Smooth muscle cell (in vitro differentiated cells): Measurements from ENCODE around the gene MAD1L1. TPM values are rescaled to one million over a fixed set of nuclear protein-coding genes. Genes with fewer than 3 reads are reported as not detected.

Experiments used
- DNase-seq: peaks from one replicate; lab custom pipeline; 2025; ENCODE audit not compliant: unreplicated experiment; lab: John Stamatoyannopoulos, UW
- H2AFZ ChIP-seq: fragments of 200-600 bp; sonication (generic); 2 replicates; pipeline ENCODE4 v1.6.0; 2016; ENCODE audit warnings: antibody characterized with exemption, low read depth, mild to moderate bottlenecking
- H3F3A ChIP-seq: fragments of 200-600 bp; sonication (generic); 2 replicates; pipeline ENCODE4 v1.6.0; 2017; ENCODE audit warnings: antibody characterized with exemption, low read depth
- H3K27ac ChIP-seq: fragments of 200-600 bp; sonication (generic); 2 replicates; pipeline ENCODE4 v1.5.1; 2016; ENCODE audit warnings: low read depth, mild to moderate bottlenecking
- H3K27me3 ChIP-seq: fragments of 200-600 bp; sonication (generic); 2 replicates; pipeline ENCODE4 v1.6.1; 2016; ENCODE audit warnings: low read depth, mild to moderate bottlenecking
- H3K36me3 ChIP-seq: fragments of 200-600 bp; sonication (generic); 2 replicates; pipeline ENCODE4 v1.5.1; 2016; ENCODE audit warnings: low read depth
- H3K4me1 ChIP-seq: fragments of 200-600 bp; sonication (generic); 2 replicates; pipeline ENCODE4 v1.5.1; 2016; ENCODE audit warnings: low read depth
- H3K4me2 ChIP-seq: fragments of 200-600 bp; sonication (generic); 2 replicates; pipeline ENCODE4 v1.6.0; 2016; ENCODE audit warnings: mild to moderate bottlenecking
- H3K4me3 ChIP-seq: fragments of 200-600 bp; sonication (generic); 2 replicates; pipeline ENCODE4 v1.5.1; 2016; ENCODE audit warnings: mild to moderate bottlenecking
- H3K79me2 ChIP-seq: fragments of 200-600 bp; sonication (generic); 2 replicates; pipeline ENCODE4 v1.6.0; 2016; ENCODE audit warnings: low read depth, mild to moderate bottlenecking
- H3K9ac ChIP-seq: fragments of 200-600 bp; sonication (generic); 2 replicates; pipeline ENCODE4 v1.6.0; 2016; ENCODE audit warnings: low read depth
- H3K9me3 ChIP-seq: fragments of 200-600 bp; sonication (generic); replicated peaks from 2 replicates; pipeline ENCODE4 v1.5.1; 2016; ENCODE audit warnings: low read depth
- H4K20me1 ChIP-seq: fragments of 200-600 bp; sonication (generic); 2 replicates; pipeline ENCODE4 v1.6.0; 2016; ENCODE audit warnings: low read depth
- WGBS: methylation state at CpG from one replicate; pipeline ENCODE4 v1.1.7; 2016; ENCODE audit warnings: low lambda C conversion rate; 5-methylcytosine and 5-hydroxymethylcytosine counted together
- polyA plus RNA-seq: library from polyadenylated mRNA; unstranded; fragments of >200 nt; fragmentation: Nextera tagmentation; extraction: Ambion mirVana; gene quantifications from 2 replicates; pipeline ENCODE4 v1.2.1, GENCODE V29; 2016
- total RNA-seq: library from RNA; depleted of rRNA; stranded (reverse); fragments of >200 nt; gene quantifications from 2 replicates; pipeline ENCODE4 v1.2.3, GENCODE V29; 2014
- TF ChIP-seq, protein P1 (sequence below): fragments of 200-600 bp; sonication (generic); IDR thresholded peaks from 2 replicates; pipeline ENCODE4 v1.5.1; 2017; ENCODE audit warnings: borderline replicate concordance, mild to moderate bottlenecking, antibody characterized with exemption; ENCODE audit not compliant: insufficient read depth, poor library complexity, severe bottlenecking

MAD1L1 gene
- total and polyA plus RNA-seq, 2 experiments from 2014 or later: 33.4 to 60.7 TPM

DNA sequence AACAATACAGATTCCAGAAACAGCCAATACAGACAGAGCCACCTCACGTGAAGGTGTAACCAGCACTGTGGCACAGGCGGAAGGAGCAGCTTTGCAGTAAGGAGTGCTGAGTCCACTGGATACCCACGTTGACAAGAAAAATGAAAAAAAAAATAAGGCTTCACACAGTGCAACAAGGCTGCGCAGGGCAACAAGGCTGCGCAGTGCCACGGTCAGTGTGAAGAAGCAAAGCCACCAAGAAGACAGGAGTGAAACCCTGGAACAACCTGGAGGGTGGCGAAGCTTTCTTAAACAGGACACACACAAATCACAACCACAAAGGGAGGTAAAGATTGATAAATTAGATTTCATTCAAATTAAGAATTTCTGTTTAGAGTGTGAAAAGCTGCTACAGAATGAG, 204.0 kb downstream of the MAD1L1 start:
- Histone ChIP-seq H3K9ac (no peak overlapping the region), H3K4me3 (no peak overlapping the region), H3K27me3 (no peaks in the 10 kb centered on the region), H2AFZ (no peak overlapping the region), H3F3A (no peaks in the 10 kb centered on the region), H4K20me1 (peaks cover 16% of the 10 kb centered on the region), H3K79me2 (peaks cover 5% of the 10 kb centered on the region), H3K36me3 (no peaks in the 10 kb centered on the region), H3K4me2 (no peak overlapping the region), H3K4me1 (no peaks in the 10 kb centered on the region), H3K27ac (no peak overlapping the region), H3K9me3 (peaks cover 14% of the 10 kb centered on the region)
- WGBS: 98% methylated on average over 7 of the region's 7 CpGs
- DNase-seq: no peak
- TF ChIP-seq, protein P1, sequence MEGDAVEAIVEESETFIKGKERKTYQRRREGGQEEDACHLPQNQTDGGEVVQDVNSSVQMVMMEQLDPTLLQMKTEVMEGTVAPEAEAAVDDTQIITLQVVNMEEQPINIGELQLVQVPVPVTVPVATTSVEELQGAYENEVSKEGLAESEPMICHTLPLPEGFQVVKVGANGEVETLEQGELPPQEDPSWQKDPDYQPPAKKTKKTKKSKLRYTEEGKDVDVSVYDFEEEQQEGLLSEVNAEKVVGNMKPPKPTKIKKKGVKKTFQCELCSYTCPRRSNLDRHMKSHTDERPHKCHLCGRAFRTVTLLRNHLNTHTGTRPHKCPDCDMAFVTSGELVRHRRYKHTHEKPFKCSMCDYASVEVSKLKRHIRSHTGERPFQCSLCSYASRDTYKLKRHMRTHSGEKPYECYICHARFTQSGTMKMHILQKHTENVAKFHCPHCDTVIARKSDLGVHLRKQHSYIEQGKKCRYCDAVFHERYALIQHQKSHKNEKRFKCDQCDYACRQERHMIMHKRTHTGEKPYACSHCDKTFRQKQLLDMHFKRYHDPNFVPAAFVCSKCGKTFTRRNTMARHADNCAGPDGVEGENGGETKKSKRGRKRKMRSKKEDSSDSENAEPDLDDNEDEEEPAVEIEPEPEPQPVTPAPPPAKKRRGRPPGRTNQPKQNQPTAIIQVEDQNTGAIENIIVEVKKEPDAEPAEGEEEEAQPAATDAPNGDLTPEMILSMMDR: no peak

DNA sequence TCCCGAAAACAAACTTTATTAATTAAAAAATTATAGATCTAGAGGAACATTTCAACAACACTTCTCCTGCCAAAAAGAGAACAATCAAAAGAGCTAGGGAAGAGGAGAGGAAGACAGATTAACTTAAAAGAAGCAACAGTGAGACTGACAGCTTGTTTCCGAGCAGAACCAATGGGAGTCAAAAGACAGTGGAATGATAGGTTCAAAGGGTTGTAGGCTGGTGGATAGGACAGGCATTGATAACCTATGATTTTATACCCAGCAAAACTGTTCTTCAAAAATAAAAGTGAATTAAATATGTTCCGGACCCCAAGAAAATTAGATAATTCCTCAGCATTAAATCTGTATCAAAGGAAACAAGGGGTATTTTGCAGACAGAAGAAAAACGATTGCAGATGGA, 207.6 kb downstream of the MAD1L1 start:
- H3K36me3 ChIP-seq: no peaks in the 10 kb centered on the region
- H3K4me3 ChIP-seq: no peak overlapping the region
- TF ChIP-seq, protein P1: no peak
- H3K9ac ChIP-seq: no peak overlapping the region
- H2AFZ ChIP-seq: no peak overlapping the region
- peaks cover 5% of the 10 kb centered on the region for H3K79me2 ChIP-seq
- H3K9me3 ChIP-seq: peaks cover 14% of the 10 kb centered on the region
- H3F3A ChIP-seq: peaks cover 4% of the 10 kb centered on the region
- no peak overlapping the region for H3K4me2 ChIP-seq
- no peak for DNase-seq
- 98% methylated on average over 4 of the region's 4 CpGs for WGBS
- H4K20me1 ChIP-seq: peaks cover 8% of the 10 kb centered on the region
- H3K27ac ChIP-seq: no peak overlapping the region
- H3K27me3 ChIP-seq: no peaks in the 10 kb centered on the region
- no peaks in the 10 kb centered on the region for H3K4me1 ChIP-seq

DNA sequence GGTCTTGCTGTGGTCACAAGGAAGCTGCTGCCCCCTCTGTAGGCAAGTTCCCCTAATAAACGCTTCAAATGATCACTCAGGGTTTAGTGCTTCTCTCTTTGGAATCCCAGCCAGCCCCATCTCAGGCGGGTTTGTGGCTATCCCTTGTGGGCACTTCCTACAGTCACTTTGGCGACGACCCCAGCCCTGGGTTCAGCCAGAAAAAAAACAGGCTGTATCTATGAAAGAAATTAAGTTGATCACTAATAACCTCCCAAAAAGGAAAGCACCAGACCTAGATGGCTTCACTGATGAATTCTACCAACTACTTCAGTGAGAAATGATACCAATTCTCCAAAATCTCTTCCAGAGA, 208.2 kb downstream of the MAD1L1 start:
- Histone ChIP-seq H3K4me2 (no peak overlapping the region), H3K27me3 (no peaks in the 10 kb centered on the region), H3K9ac (no peak overlapping the region), H3K79me2 (peaks cover 5% of the 10 kb centered on the region), H4K20me1 (peaks cover 9% of the 10 kb centered on the region), H2AFZ (no peak overlapping the region), H3K4me3 (no peak overlapping the region), H3K36me3 (no peaks in the 10 kb centered on the region), H3F3A (peaks cover 4% of the 10 kb centered on the region), H3K27ac (no peak overlapping the region), H3K4me1 (no peaks in the 10 kb centered on the region), H3K9me3 (peaks cover 14% of the 10 kb centered on the region)
- TF ChIP-seq, protein P1: no peak
- no peak for DNase-seq
- 94% methylated on average over 4 of the region's 4 CpGs for WGBS

DNA sequence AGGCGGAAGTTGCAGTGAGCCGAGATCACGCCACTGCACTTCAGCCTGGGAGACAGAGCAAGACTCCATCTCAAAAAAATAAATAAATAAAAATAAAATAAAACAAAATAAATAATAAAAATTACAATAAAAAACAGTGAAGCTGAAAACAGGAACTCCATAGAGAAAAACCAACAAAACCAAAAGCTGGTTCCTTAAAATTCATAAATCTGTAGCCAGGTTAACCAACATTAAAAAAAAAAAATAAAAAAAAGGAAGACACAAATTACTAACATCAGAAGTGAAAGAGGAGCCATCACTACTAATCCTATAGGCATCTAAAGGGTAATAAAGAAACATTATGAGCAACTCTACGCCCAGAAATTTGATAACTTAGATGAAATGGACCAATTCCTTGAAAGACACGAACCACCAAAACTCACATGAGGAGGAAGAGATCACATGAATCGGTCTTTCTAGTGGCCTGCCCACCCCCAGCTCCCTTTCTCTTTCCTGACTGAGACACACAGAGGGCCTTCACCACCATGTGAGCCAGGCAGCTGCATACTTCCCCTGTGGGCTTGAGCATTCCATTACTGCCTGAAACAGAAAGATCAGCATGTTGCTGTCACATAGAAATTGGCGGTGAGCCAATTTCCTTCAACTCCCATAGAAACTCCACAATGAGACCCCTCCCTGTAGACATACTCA, 208.7 kb downstream of the MAD1L1 start:
- Histone ChIP-seq H3K79me2 (peaks cover 5% of the 10 kb centered on the region), H3K9ac (no peak overlapping the region), H3K4me2 (no peak overlapping the region), H3K36me3 (no peaks in the 10 kb centered on the region), H3K4me1 (peaks cover 4% of the 10 kb centered on the region), H2AFZ (no peak overlapping the region), H4K20me1 (peaks cover 13% of the 10 kb centered on the region), H3K27me3 (no peaks in the 10 kb centered on the region), H3K4me3 (no peak overlapping the region), H3K27ac (no peak overlapping the region), H3F3A (peaks cover 4% of the 10 kb centered on the region), H3K9me3 (peaks cover 14% of the 10 kb centered on the region)
- TF ChIP-seq, protein P1: no peak
- no peak for DNase-seq
- over 99% methylated on average over 7 of the region's 7 CpGs for WGBS
